ENCODE measurements around the gene FKBP1A.

FKBP1A gene

GRCh38 chr20:1427457-1428054 is 34.7 kb upstream of the FKBP1A start:
- TF ChIP-seq, protein P1, sequence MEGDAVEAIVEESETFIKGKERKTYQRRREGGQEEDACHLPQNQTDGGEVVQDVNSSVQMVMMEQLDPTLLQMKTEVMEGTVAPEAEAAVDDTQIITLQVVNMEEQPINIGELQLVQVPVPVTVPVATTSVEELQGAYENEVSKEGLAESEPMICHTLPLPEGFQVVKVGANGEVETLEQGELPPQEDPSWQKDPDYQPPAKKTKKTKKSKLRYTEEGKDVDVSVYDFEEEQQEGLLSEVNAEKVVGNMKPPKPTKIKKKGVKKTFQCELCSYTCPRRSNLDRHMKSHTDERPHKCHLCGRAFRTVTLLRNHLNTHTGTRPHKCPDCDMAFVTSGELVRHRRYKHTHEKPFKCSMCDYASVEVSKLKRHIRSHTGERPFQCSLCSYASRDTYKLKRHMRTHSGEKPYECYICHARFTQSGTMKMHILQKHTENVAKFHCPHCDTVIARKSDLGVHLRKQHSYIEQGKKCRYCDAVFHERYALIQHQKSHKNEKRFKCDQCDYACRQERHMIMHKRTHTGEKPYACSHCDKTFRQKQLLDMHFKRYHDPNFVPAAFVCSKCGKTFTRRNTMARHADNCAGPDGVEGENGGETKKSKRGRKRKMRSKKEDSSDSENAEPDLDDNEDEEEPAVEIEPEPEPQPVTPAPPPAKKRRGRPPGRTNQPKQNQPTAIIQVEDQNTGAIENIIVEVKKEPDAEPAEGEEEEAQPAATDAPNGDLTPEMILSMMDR (IDR thresholded peaks at IDR 0.05; ENCODE audit: low read length, missing control alignments) = peak; percentile 5
- no peak overlapping the region for H3K4me3 ChIP-seq (replicated peaks; ENCODE audit: low read depth, low read length)
- DNase-seq (ENCODE audit: low read depth) = peak; percentile 62

- TF ChIP-seq, protein P1 (IDR thresholded peaks at IDR 0.05; ENCODE audit: low read length, missing control alignments) = no peak
- H3K4me3 ChIP-seq (replicated peaks; ENCODE audit: low read depth, low read length) = no peak overlapping the region
- DNase-seq (ENCODE audit: low read depth) = no peak
Observed at GRCh38 chr20:1426231-1426849, 33.5 kb upstream of the FKBP1A start.

GRCh38 chr20:1424336-1424735 is 31.5 kb upstream of the FKBP1A start:
- TF ChIP-seq, protein P1 (IDR thresholded peaks at IDR 0.05; ENCODE audit: low read length, missing control alignments) = no peak
- no peak overlapping the region for H3K4me3 ChIP-seq (replicated peaks; ENCODE audit: low read depth, low read length)
- no peak for DNase-seq (ENCODE audit: low read depth)

DNA sequence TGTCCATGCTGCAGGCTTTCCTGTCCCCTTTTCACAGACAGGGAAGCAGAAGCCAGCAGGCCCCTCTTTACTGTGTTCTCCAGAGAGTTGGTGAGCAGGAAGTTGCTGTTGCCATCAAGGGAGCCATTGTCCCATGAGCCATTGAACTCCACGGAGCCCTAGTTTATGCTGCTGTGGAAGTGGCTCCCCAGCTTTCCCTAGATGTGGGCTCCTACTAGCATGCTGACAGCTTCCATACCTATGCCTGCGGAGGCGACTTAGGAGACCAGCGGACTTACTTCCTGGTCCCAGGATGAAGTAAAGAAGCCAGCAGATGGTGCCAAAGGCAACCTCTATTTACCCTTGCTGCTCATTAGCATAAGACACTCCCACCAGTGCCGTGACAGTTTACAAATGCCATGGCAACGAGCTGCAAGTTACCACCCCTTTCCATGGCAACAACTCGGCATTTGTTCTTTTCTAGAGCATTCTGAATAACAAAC is 30.8 kb upstream of the FKBP1A start:
- peak; percentile 79 for DNase-seq (ENCODE audit: low read depth)

DNA sequence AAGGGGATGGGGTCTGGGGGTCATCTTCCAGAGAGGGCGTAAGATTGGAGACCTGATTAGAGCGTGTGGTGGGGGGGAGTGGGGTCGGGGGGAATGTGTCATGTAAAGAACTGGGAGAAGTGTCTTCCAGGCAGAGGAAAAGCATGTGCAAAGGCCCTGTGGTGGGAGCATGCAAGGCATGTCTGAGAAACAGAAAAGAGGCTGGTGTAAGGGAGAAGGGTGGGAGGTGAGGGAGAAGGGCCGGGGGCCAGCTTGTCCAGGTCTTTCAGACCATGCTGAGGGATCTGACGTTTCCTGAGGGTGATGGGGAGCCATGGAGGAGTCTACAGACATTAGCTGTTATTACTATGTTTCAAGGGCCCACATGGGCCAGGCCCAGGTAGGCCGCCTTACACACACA is 30.4 kb upstream of the FKBP1A start:
- DNase-seq (ENCODE audit: low read depth) = no peak
- TF ChIP-seq, protein P1 (IDR thresholded peaks at IDR 0.05; ENCODE audit: low read length, missing control alignments) = no peak
- no peak overlapping the region for H3K4me3 ChIP-seq (replicated peaks; ENCODE audit: low read depth, low read length)

More for the DNA sequence above, 30.8 kb upstream of the FKBP1A start:
- TF ChIP-seq, protein P1 (IDR thresholded peaks at IDR 0.05; ENCODE audit: low read length, missing control alignments) = no peak
- no peak overlapping the region for H3K4me3 ChIP-seq (replicated peaks; ENCODE audit: low read depth, low read length)

GRCh38 chr20:1422753-1423152 is 29.9 kb upstream of the FKBP1A start:
- DNase-seq (ENCODE audit: low read depth) = peak; percentile 27
- H3K4me3 ChIP-seq (replicated peaks; ENCODE audit: low read depth, low read length) = no peak overlapping the region
- TF ChIP-seq, protein P1 (IDR thresholded peaks at IDR 0.05; ENCODE audit: low read length, missing control alignments) = no peak

DNA sequence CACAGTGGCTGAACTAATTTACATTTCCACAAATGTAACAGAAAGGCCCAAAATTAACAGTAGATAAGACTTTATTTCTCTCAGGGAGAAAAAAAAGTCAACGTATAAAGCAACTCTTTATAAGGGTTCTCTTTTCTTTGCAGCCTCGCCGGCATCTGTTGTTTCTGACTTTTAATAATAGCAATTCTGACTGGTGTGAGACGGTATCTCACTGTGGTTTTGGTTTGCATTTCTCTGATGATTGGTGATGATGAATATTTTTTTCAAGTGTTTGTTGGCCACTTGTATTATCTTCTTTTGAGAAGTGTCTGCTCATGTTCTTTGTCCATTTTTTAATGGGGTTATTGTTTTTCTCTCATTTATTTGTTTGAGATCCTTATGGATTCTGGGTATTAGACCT is 27.2 kb upstream of the FKBP1A start:
- TF ChIP-seq, protein P1 (IDR thresholded peaks at IDR 0.05; ENCODE audit: low read length, missing control alignments) = no peak
- no peak for DNase-seq (ENCODE audit: low read depth)
- H3K4me3 ChIP-seq (replicated peaks; ENCODE audit: low read depth, low read length) = no peak overlapping the region
